NT2/D1 (cell line): ENCODE data around the gene ZDHHC20.

Source experiments
- DNase-seq: peaks from one replicate; pipeline ENCODE4 v3.0.0-alpha.2; 2011; ENCODE audit warnings: low read depth, low spot score
- H3K27me3 ChIP-seq: 2 replicates; pipeline ENCODE4 v1.6.0; 2011; ENCODE audit warnings: mild to moderate bottlenecking; ENCODE audit not compliant: insufficient read length, insufficient read depth
- H3K36me3 ChIP-seq: 2 replicates; pipeline ENCODE4 v1.6.1; 2011; ENCODE audit warnings: mild to moderate bottlenecking, low read length, mixed read lengths; ENCODE audit not compliant: insufficient read depth, insufficient read length
- H3K4me1 ChIP-seq: 2 replicates; pipeline ENCODE4 v1.5.1; 2011; ENCODE audit not compliant: insufficient read depth, insufficient read length
- H3K4me3 ChIP-seq: 2 replicates; pipeline ENCODE4 v1.5.1; 2011; ENCODE audit warnings: low read depth; ENCODE audit not compliant: insufficient read length
- H3K9ac ChIP-seq: 2 replicates; pipeline ENCODE4 v1.6.0; 2011; ENCODE audit warnings: low read depth; ENCODE audit not compliant: insufficient read length
- H3K9me3 ChIP-seq: 2 replicates; pipeline ENCODE4 v1.5.1; 2011; ENCODE audit warnings: mild to moderate bottlenecking, low read length; ENCODE audit not compliant: insufficient read depth
- SUZ12 ChIP-seq: IDR thresholded peaks from 2 replicates; pipeline ENCODE4 v1.6.1; 2011; ENCODE audit not compliant: insufficient read length, insufficient read depth; ENCODE audit errors: extremely low read depth
- YY1 ChIP-seq: IDR thresholded peaks from 2 replicates; pipeline ENCODE4 v1.6.1; 2011; ENCODE audit not compliant: insufficient read length, insufficient read depth
- ZNF274 ChIP-seq: IDR thresholded peaks from 2 replicates; pipeline ENCODE4 v1.6.1; 2011; ENCODE audit warnings: mild to moderate bottlenecking, low read depth, low read length

Gene ZDHHC20

DNA sequence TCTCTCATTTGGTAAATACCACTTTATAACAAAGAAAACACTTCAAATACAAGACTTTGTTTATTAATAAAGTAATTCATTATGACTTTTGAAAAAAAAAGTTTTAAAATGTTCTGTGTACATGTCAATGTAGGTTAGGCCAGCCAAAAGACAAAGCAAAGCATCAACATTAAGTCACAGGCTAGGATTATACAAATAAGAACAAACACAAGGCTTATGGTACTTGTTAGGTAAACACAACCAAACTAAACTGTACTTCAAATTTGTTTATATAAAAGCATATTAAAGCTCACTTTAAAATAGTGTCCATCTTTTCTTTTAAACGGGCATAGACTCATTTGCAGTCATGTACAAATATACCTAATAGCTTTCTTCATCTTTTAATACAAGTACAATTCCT, 86.6 kb downstream of the ZDHHC20 start:
- H3K9ac ChIP-seq, result no peak overlapping the region
- TF ChIP-seq ZNF274 (no peak), YY1 (no peak)
- H3K27me3 ChIP-seq, result no peaks in the 10 kb centered on the region
- H3K36me3 ChIP-seq, result peaks cover 10% of the 10 kb centered on the region
- H3K4me1 ChIP-seq, result no peaks in the 10 kb centered on the region
- DNase-seq, result no peak
- no peak overlapping the region for H3K4me3 ChIP-seq
- H3K9me3 ChIP-seq, result no peaks in the 10 kb centered on the region

DNA sequence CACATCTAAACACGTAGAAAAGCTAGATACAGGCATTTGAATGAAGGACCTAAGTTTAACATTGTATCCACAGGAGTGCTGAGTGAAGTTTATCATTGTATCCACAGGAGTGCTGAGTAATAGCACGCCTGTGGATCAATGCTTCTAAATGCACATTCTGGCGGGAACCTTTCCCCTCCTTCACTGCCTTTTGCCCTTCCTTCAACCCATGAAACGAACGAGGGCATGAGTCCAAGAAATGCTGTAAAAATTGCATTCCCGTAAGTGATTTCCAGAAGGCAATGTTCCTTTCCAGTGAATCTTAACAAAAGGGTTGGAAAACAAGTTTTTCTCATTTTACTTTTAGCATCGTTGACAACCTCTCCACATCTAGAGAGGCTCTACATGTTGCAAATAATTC, 88.1 kb downstream of the ZDHHC20 start:
- Histone ChIP-seq H3K27me3 (no peaks in the 10 kb centered on the region), H3K4me3 (no peak overlapping the region), H3K9me3 (no peaks in the 10 kb centered on the region), H3K36me3 (peaks cover 7% of the 10 kb centered on the region), H3K4me1 (no peaks in the 10 kb centered on the region), H3K9ac (no peak overlapping the region)
- TF ChIP-seq ZNF274, result no peak
- no peak for TF ChIP-seq YY1
- TF ChIP-seq SUZ12, result no peak
- DNase-seq, result no peak

DNA sequence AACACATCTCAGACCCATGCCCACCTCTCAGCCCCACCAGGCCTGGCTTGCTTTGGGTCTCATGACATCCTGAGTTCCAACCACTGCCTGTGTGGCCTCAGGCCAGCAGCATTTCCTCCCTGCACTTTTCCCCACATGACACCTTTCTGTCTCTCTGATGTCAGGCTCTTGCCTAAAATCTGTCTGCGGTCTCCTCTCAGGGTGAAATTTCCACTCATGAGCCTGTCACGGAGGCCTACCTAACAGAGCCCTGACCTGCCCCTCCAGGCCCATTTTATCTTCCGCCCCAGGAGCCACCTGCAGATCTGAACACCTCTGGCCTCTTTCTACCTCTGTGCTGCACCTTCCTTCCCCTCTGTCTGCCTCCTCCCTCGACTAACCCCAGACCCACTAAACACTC, 93.5 kb downstream of the ZDHHC20 start:
- Histone ChIP-seq H3K4me1 (no peaks in the 10 kb centered on the region), H3K9me3 (no peaks in the 10 kb centered on the region), H3K4me3 (no peak overlapping the region), H3K27me3 (no peaks in the 10 kb centered on the region), H3K36me3 (no peaks in the 10 kb centered on the region), H3K9ac (no peak overlapping the region)
- no peak for DNase-seq
- TF ChIP-seq ZNF274 (no peak), YY1 (no peak)

DNA sequence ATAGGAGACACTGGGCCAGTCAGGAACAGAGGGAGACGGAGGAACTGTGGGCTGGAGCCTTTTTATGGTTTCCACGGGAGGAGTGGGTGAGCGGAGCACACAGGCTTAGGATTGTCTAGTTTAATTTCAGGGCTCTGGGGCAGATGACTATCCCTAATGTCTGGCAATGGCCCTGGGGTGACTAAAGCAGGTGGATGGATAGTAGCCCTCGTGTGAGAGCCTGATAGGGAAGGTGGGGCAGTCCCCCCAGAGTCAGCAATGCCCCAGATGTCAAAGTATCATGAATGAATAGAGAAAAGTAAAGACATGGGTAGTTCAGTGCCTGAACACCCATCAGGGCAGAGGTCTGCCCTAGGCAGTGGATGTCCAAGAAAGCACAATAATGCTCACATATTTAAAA, 94.2 kb downstream of the ZDHHC20 start:
- Histone ChIP-seq H3K27me3 (no peaks in the 10 kb centered on the region), H3K9ac (no peak overlapping the region), H3K4me3 (no peak overlapping the region), H3K9me3 (no peaks in the 10 kb centered on the region), H3K36me3 (no peaks in the 10 kb centered on the region), H3K4me1 (no peaks in the 10 kb centered on the region)
- DNase-seq, result no peak
- no peak for TF ChIP-seq ZNF274
- TF ChIP-seq SUZ12, result no peak
- no peak for TF ChIP-seq YY1

DNA sequence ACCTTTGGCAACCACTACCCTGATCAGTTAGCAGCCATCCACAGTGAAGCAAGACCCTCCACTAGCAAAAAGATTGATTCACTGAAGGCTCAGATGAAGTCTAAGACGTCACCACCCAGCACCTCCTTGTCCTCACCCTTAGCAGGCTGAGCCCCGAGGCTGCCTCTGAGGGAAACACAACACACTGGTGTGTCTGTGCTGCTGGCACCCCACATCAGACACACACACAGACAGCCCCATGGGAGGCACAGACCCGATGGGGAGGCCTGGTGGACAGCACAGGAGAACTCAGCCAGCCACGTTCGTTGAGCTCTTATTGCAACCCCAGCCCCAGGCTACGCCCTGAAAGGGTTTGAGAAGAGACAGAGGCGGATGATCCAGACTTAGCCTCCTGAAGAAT, 94.7 kb downstream of the ZDHHC20 start:
- Histone ChIP-seq H3K27me3 (no peaks in the 10 kb centered on the region), H3K9ac (no peak overlapping the region), H3K9me3 (no peaks in the 10 kb centered on the region), H3K4me3 (no peak overlapping the region), H3K4me1 (no peaks in the 10 kb centered on the region), H3K36me3 (no peaks in the 10 kb centered on the region)
- TF ChIP-seq SUZ12 (no peak), YY1 (no peak), ZNF274 (no peak)
- no peak for DNase-seq

DNA sequence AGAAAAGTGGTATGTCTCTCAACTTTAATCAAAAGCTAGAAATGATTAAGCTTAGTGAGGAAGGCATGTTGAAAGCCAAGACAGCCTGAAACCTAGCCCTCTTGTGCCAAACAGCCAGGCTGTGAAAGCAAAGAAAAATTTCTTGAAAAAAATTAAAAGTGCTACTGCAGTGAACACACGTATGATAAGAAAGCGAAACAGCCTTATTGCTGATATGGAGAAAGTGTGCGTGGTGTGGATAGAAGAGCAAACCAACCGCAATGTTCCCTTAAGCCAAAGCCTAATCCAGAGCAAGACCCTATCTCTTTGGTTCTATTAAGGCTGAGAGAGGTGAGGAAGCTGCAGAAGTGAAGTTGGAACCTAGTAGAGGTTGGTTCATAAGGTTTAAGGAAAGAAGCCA, 96.4 kb downstream of the ZDHHC20 start:
- DNase-seq, result no peak
- Histone ChIP-seq H3K9ac (no peak overlapping the region), H3K9me3 (no peaks in the 10 kb centered on the region), H3K27me3 (no peaks in the 10 kb centered on the region), H3K4me3 (no peak overlapping the region), H3K4me1 (no peaks in the 10 kb centered on the region), H3K36me3 (no peaks in the 10 kb centered on the region)
- TF ChIP-seq YY1 (no peak), SUZ12 (no peak), ZNF274 (no peak)

GRCh38 chr13:21361706-21362105, 97.4 kb downstream of the ZDHHC20 start:
- Histone ChIP-seq H3K4me3 (no peak overlapping the region), H3K9me3 (no peaks in the 10 kb centered on the region), H3K36me3 (no peaks in the 10 kb centered on the region), H3K4me1 (no peaks in the 10 kb centered on the region), H3K27me3 (no peaks in the 10 kb centered on the region), H3K9ac (no peak overlapping the region)
- no peak for DNase-seq
- no peak for TF ChIP-seq YY1
- TF ChIP-seq SUZ12, result no peak
- no peak for TF ChIP-seq ZNF274

DNA sequence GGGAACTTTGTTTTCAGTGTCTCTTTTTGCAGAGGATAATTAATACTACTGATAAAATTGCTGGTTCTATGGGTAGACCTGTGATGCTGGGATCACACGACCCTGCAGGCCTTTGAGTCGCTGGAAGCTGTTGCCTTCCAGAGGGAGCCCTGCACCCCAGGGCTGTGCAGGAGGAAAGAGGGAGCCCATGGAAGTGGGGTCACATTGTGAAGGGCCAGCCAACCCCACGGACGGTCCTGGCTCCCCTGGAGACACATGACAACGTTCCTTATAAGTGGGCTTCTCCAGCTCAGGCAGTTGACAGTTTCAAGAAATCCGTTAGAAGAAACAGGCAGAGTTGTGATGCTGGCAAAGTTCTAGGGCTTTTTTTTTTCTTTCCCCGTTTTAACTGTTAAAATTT, 98.0 kb downstream of the ZDHHC20 start:
- no peak for DNase-seq
- no peak overlapping the region for H3K9ac ChIP-seq
- no peaks in the 10 kb centered on the region for H3K27me3 ChIP-seq
- no peaks in the 10 kb centered on the region for H3K36me3 ChIP-seq
- TF ChIP-seq SUZ12, result no peak
- TF ChIP-seq ZNF274, result no peak
- TF ChIP-seq YY1, result no peak
- no peaks in the 10 kb centered on the region for H3K4me1 ChIP-seq
- no peak overlapping the region for H3K4me3 ChIP-seq
- no peaks in the 10 kb centered on the region for H3K9me3 ChIP-seq
